ENCODE measurements around the gene ABCA2.

DNA sequence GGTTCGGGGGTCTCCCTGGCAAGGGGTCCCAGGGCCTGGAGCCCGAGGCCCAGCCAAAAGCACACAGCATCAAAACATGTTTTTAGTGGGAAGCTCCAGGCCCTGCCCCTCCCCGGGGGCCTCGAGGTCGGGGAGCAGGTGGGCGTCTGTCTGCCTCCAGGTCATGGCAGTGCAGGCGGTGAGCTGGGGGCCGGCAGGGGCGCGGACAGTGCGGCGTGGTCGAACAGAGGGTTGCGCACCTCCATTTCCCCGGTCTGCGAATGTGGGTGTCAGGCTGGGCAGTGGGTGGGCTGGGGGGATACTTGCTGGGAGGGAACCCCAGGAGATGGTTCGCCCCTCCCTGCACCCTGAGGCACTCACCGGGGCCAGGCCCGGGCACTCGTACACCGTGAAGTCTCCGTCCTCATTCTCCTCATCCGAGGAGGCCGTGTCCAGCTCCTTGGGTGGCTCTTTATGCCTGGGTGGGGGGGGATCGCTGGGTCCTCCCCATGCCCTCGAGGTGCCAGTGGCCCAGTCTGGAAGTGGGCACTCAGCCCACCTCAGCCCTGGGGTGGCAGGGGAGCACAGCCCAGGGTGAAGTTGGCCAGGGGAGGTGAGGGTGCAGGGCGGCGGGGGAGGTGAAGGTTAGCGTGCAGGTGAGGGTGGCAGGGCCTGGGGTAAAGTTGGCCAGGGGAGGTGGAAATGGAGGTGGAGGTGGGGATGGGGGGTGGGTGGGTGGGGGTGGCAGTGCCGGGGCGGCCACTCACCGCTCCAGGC, 11.8 kb upstream of the ABCA2 start:
- no peak for TF ChIP-seq FOSL1 (IDR thresholded peaks at IDR 0.05; ENCODE audit: low read depth)
- TF ChIP-seq, protein P1, sequence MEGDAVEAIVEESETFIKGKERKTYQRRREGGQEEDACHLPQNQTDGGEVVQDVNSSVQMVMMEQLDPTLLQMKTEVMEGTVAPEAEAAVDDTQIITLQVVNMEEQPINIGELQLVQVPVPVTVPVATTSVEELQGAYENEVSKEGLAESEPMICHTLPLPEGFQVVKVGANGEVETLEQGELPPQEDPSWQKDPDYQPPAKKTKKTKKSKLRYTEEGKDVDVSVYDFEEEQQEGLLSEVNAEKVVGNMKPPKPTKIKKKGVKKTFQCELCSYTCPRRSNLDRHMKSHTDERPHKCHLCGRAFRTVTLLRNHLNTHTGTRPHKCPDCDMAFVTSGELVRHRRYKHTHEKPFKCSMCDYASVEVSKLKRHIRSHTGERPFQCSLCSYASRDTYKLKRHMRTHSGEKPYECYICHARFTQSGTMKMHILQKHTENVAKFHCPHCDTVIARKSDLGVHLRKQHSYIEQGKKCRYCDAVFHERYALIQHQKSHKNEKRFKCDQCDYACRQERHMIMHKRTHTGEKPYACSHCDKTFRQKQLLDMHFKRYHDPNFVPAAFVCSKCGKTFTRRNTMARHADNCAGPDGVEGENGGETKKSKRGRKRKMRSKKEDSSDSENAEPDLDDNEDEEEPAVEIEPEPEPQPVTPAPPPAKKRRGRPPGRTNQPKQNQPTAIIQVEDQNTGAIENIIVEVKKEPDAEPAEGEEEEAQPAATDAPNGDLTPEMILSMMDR (IDR thresholded peaks at IDR 0.05 in 2 of 3, conservative IDR thresholded peaks at IDR 0.05 in 1 of 3; ENCODE audit: borderline replicate concordance in 1 of 3, insufficient read depth in 1 of 3, low read depth in 2 of 3, low read length in 2 of 3), result no peak
- no peak for TF ChIP-seq EGR1 (IDR thresholded peaks at IDR 0.05; ENCODE audit: low read depth)
- no peak for TF ChIP-seq POLR2A (IDR thresholded peaks at IDR 0.05; ENCODE audit: borderline replicate concordance, extremely low read depth, insufficient read depth, insufficient read length)
- no peak for TF ChIP-seq POLR2AphosphoS5 (IDR thresholded peaks at IDR 0.05; ENCODE audit: low read depth, low read length)

Measured in HCT116 (cell line).